Measurements from ENCODE around the gene ATG7.

DNA sequence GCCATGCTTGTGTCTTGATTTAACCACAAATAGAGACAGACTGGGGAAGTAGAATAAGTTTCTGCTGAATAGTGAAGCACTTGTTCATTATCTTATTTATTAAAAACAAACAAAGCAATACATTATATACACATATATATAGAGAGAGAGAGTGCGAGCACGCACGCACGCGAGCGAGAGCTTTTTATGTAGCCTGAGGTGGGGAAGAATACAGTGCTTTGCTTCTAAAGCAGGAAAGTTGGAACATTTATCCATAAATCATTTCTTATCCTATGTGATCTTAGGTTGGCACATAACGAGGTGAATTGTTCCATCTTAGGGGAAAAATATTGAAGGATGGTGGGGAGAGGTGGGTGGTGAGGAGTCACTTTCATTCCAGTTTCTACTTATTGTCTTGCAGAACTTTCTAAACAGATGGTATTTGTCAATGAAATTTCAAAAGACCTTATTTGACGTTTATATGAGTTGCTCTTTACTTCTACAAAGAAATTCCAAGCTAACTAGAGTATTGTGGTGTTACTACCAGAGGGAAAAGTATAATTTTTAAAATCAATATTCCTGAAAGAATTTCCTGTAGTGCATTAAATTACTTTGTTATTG is 110.0 kb downstream of the ATG7 start:
- TF ChIP-seq CTCF (IDR thresholded peaks at IDR 0.05) (no peak), POLR2A (IDR thresholded peaks at IDR 0.05; ENCODE audit: low read depth) (no peak), EP300 (IDR thresholded peaks at IDR 0.05) (no peak)
